Left lobe of liver (tissue), 1 donor: ENCODE measurements around the gene ATF3. TPM values are rescaled to one million over a fixed set of nuclear protein-coding genes. Genes with fewer than 3 reads are reported as not detected.

Source experiments
- total RNA-seq: library from RNA; stranded (reverse); gene quantifications from one replicate; pipeline ENCODE4 v1.2.1, GENCODE V29; 2021
- donor health status: DM: no; HTN: yes; CAD: no.

The ATF3 gene
- total RNA-seq, 1 donor from 2014 or later, result 2.6 TPM

Other genes with a start within 250 kb of the ATF3 start
- gene PACC1, start 193.9 kb upstream of the ATF3 start, total RNA-seq, result 1.2 TPM
- gene NENF, start 175.8 kb upstream of the ATF3 start, total RNA-seq, result 23.8 TPM
- 0.28 TPM for gene BATF3, start 91.1 kb downstream of the ATF3 start, total RNA-seq
- gene NSL1, start 183.0 kb downstream of the ATF3 start, total RNA-seq, result 17.8 TPM
- gene TATDN3, start 183.1 kb downstream of the ATF3 start, total RNA-seq, result 7.7 TPM
- gene SPATA45, start 238.9 kb downstream of the ATF3 start, total RNA-seq, result not detected
- gene FLVCR1, start 249.5 kb downstream of the ATF3 start, total RNA-seq, result 0.93 TPM